GM10248 (cell line): ENCODE results near the gene C3orf18.

Source experiments
- CTCF ChIA-PET: fragments of 300-600 bp; sonication (Branson Sonifier 250); formaldehyde crosslinking; extraction: SDS; loops from one replicate; lab custom pipeline; 2021; ENCODE audit warnings: antibody characterized with exemption; lab: Yijun Ruan, JAX
- POLR2A ChIA-PET: fragments of 350-650 bp; sonication (Branson Sonifier 250); formaldehyde crosslinking; extraction: SDS; loops from one replicate; lab custom pipeline; 2020; ENCODE audit warnings: antibody characterized with exemption; lab: Yijun Ruan, JAX
- DNase-seq: peaks from one replicate; pipeline ENCODE4 v3.0.0; 2012; ENCODE audit errors: extremely low spot score
- TF ChIP-seq, protein P1 (sequence below): IDR thresholded peaks from 2 replicates; pipeline ENCODE4 v1.5.1; 2012; ENCODE audit warnings: mild to moderate bottlenecking, low read depth; ENCODE audit errors: extremely low read depth, missing control alignments, control extremely low read depth

C3orf18 gene

GRCh38 chr3:50604628-50605588 is 37.4 kb upstream of the C3orf18 start:
- CTCF ChIA-PET = interaction anchor here (1.3 to 17.5 kb wide), 3 partner anchors 10 to 47 kb away, joined by 3 to 266 read pairs (median 54); partner anchors contain the start of gene MAPKAPK3

DNA sequence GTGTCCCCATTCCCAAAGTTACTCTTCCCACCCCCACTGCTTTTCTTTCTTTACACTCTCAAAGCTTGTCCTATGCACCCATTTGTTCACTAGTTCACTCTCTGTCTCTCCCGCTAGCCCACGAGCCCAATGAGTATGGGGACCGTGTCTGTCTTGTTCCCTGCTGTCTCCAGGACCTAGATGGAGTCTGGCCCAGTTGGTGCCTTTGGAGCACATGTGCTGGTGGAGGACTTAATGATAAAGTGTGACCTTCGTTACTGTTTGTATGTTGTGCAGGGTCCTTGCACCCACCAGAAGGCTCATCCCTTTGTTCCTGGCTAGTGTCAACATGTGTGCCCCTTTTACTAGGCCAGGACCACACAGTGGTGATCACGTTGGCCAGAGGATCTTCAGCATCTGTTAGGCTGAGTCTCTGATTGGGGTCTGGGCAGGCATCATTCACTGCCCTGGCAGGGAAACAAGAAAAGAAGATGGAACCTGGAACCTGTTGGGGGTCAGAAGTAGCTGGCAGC is 36.6 kb upstream of the C3orf18 start:
- ChIA-PET CTCF (interaction anchor here (1.3 to 17.5 kb wide), 3 partner anchors 11 to 48 kb away, joined by 3 to 266 read pairs (median 54); partner anchors contain the start of gene MAPKAPK3), POLR2A (no interaction called here)
- no peak for DNase-seq
- TF ChIP-seq, protein P1, sequence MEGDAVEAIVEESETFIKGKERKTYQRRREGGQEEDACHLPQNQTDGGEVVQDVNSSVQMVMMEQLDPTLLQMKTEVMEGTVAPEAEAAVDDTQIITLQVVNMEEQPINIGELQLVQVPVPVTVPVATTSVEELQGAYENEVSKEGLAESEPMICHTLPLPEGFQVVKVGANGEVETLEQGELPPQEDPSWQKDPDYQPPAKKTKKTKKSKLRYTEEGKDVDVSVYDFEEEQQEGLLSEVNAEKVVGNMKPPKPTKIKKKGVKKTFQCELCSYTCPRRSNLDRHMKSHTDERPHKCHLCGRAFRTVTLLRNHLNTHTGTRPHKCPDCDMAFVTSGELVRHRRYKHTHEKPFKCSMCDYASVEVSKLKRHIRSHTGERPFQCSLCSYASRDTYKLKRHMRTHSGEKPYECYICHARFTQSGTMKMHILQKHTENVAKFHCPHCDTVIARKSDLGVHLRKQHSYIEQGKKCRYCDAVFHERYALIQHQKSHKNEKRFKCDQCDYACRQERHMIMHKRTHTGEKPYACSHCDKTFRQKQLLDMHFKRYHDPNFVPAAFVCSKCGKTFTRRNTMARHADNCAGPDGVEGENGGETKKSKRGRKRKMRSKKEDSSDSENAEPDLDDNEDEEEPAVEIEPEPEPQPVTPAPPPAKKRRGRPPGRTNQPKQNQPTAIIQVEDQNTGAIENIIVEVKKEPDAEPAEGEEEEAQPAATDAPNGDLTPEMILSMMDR = no peak

More at GRCh38 chr3:50604628-50605588, 37.4 kb upstream of the C3orf18 start:
- no peak for DNase-seq
- POLR2A ChIA-PET = no interaction called here
- TF ChIP-seq, protein P1 = no peak

DNA sequence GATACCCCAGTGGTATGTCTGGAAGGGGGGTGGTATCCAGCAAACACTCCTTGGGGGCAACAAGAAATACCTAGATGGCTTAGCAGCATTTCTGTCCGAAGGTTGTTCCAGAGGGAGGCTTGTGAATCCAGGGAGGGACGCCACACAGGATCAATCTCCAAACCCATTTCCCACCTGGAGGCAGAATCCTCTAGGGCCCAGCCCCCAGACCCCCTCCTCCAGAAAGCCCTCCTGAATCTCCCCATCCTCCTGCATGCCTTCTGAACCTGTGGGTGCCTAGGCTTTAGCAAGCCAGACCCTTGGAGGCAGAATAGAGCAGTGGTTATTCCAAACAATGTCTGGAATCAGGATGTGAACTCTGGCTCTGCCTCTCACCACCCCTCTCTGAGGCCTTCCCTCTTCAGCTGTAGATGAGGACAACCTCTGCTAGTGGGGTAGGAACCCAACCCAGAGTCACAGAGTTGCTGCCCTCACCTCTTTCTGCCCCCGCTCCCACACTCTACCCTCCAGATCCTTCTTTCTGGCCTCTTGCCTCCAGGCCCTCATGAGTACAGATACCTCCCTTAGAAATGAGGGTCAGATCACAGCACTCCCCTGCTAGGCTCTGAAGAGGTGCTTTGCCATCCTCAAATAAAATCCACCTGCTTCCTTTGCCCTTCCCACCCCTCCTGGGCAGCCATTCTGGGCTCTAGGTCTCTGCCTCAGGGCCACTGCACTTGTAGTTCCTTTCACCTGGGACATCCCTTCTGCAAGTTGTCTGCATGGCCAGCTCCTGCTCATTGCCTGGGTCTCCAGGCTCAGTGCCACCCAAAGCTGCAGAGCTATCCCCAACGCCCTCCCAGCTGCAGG is 35.9 kb upstream of the C3orf18 start:
- ChIA-PET POLR2A (no interaction called here), CTCF (interaction anchor here (7.5 to 17.5 kb wide), 2 partner anchors 11 to 13 kb away, joined by 54 to 266 read pairs; partner anchors contain the start of gene MAPKAPK3)
- TF ChIP-seq, protein P1 = no peak
- no peak for DNase-seq

GRCh38 chr3:50602595-50603191 is 35.1 kb upstream of the C3orf18 start:
- no peak for DNase-seq
- TF ChIP-seq, protein P1 = no peak
- ChIA-PET POLR2A (interaction anchor here (0.6 kb wide), 1 partner anchor 11 kb away, joined by 3 read pairs; no protein-coding TSS in a partner anchor), CTCF (interaction anchor here (0.9 to 7.5 kb wide), 6 partner anchors 8 to 34 kb away, joined by 3 to 54 read pairs (median 8); partner anchors contain the start of genes CISH, HEMK1 and MAPKAPK3)

DNA sequence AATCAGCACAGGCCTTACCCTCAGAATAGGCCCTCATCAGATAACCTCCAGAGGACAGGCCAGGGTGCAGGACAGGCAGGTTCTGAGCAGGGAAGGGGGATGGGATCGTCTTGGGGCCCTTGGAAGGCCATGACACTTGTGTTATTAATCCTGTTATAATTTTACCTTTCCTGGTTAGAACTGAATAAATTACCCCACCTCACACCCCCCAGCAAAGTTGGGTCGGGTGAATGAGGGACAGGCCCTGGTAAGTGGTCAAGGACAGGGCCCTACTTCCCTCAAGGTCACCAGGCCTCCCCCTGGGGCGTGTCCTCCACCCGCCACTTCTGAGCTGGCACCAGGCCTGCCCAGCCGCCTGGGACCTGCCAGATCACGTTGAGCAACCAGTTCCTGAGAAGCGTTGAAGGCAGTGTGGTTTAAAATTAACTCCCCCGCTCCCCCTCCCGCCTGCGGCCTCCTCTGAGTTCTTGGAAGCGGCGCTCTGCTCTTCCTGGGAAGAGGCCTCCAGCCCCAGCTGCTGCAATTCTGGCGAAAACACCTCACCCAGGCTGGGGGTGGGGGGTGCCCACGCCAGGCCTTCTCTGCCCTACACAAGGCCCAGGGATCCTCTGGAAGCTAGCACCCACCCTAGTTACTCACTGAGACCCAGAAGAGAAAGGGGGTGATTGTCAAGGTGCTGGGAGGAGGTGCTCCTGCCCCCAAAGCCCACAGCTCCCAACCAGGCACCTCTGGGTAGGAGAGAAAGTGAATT is 33.5 kb upstream of the C3orf18 start:
- peak; percentile 68 for DNase-seq
- POLR2A ChIA-PET = no interaction called here
- CTCF ChIA-PET = interaction anchor here (1.4 to 7.5 kb wide), 6 partner anchors 10 to 32 kb away, joined by 4 to 54 read pairs (median 8); partner anchors contain the start of genes CISH, HEMK1 and MAPKAPK3
- TF ChIP-seq, protein P1 = no peak
